Gastroesophageal sphincter (tissue), 4 donors: ENCODE results near the gene ZC3H12C. TPM values are rescaled to one million over a fixed set of nuclear protein-coding genes. Genes with fewer than 3 reads are reported as not detected.
A peak's percentile ranks its signal among the peaks of the same experiment; 100 is the strongest.

Experiments
- ATAC-seq: fragments of 150-250 bp; one replicate; pipeline ENCODE4 v1.9.1; 2016; ENCODE audit warnings: mild to moderate bottlenecking, moderate library complexity
- H3K27ac ChIP-seq, 4 donors: fragments of 200-600 bp; sonication (generic) in 3 of 4; 1 replicate in 3 of 4; 2 replicates in 1 of 4; pipeline ENCODE4 v1.5.1; 2016 to 2019
- H3K27me3 ChIP-seq: fragments of 200-600 bp; sonication (generic); one replicate; pipeline ENCODE4 v1.5.1; 2019
- H3K36me3 ChIP-seq, 2 donors: fragments of 200-600 bp; sonication (generic); one replicate each; pipeline ENCODE4 v1.5.1; 2019; ENCODE audit warnings: control low read depth in 1 of 2
- H3K4me1 ChIP-seq, 3 donors: fragments of 200-600 bp; sonication (generic); 1 replicate in 2 of 3; 2 replicates in 1 of 3; pipeline ENCODE4 v1.5.1; 2016 to 2019; ENCODE audit warnings: control low read depth in 2 of 3
- H3K4me3 ChIP-seq, 2 donors: fragments of 200-600 bp; sonication (generic); one replicate each; pipeline ENCODE4 v1.5.1; 2019; ENCODE audit warnings: mild to moderate bottlenecking in 1 of 2, moderate library complexity in 1 of 2
- H3K9me3 ChIP-seq, 3 donors: fragments of 200-600 bp; sonication (generic); one replicate each; pipeline ENCODE4 v1.5.1; 2017 to 2019; ENCODE audit warnings: control low read depth in 2 of 3
- EP300 ChIP-seq: sonication (generic); formaldehyde crosslinking; IDR thresholded peaks from one replicate; pipeline ENCODE4 v1.6.1; 2017; ENCODE audit warnings: antibody characterized with exemption, mild to moderate bottlenecking
- POLR2A ChIP-seq, 2 donors: fragments of 450-650 bp; IDR thresholded peaks; one replicate each; pipeline ENCODE4 v1.6.1; 2017; ENCODE audit warnings: antibody characterized with exemption in 2 of 2, mild to moderate bottlenecking in 2 of 2, moderate library complexity in 1 of 2
- POLR2AphosphoS5 ChIP-seq: sonication (generic); formaldehyde crosslinking; IDR thresholded peaks from one replicate; pipeline ENCODE4 v1.6.1; 2017; ENCODE audit warnings: antibody characterized with exemption
- WGBS, 2 donors: methylation state at CpG; one replicate each; pipeline ENCODE4 v1.1.5; 2018; ENCODE audit warnings: low coverage in 1 of 2; 5-methylcytosine and 5-hydroxymethylcytosine counted together
- total RNA-seq, 4 donors: library from RNA; depleted of rRNA; stranded (reverse); fragments of >200 nt; gene quantifications; one replicate each; pipeline ENCODE4 v1.1.0, GENCODE V29; 2016
- TF ChIP-seq, protein P1 (sequence below), 4 experiments: fragments of 200-600 bp in 2 of 4; fragments of 450-650 bp in 2 of 4; sonication (generic) in 1 of 4; IDR thresholded peaks; one replicate each; pipeline ENCODE4 v1.5.1; 2017 to 2019; ENCODE audit warnings: antibody characterized with exemption in 4 of 4, mild to moderate bottlenecking in 2 of 4, moderate library complexity in 2 of 4

ZC3H12C gene
- total RNA-seq, 4 donors from 2014 or later, result 22.1 to 30.9 (median 26.3) TPM

DNA sequence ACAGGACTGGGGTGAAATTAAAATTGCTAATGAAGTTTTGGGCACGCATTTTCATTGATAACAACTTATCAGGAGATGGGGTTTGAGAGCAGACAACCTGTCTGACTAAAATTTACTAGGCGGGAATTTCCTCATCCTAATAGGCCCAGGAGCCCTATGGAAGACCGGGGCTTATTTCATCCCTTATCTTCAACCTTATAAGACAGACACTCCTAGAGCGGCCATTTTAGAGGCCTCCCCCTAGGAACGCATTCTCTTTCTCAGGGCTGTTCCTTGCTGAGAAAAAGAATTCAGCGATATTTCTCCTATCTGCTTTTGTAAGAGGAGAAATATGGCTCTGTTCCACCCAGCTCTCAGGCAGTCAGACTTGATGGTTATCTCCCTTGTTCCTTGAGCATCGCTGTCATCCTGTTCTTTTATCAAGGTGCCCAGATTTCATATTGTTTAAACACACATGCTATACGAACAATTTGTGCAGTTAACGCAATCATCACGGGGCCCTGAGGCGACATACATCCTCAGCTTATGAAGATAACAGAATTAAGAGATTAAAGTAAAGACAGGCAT lies 39.3 kb upstream of the ZC3H12C start:
- Histone ChIP-seq H3K4me3 (no peak overlapping the region), H3K36me3 (no peaks in the 10 kb centered on the region), H3K9me3 (peaks cover 0 to 14% (median 0%) of the 10 kb centered on the region in 3 donors), H3K4me1 (no peaks in the 10 kb centered on the region), H3K27ac (no peak overlapping the region), H3K27me3 (no peaks in the 10 kb centered on the region)
- ATAC-seq, result no peak
- 88 to 94% methylated on average over 8 to 11 of the region's 11 CpGs for WGBS, 2 donors
- TF ChIP-seq POLR2AphosphoS5 (no peak), POLR2A (IDR thresholded peaks at IDR 0.05) (no peak), EP300 (no peak)
- TF ChIP-seq, protein P1, sequence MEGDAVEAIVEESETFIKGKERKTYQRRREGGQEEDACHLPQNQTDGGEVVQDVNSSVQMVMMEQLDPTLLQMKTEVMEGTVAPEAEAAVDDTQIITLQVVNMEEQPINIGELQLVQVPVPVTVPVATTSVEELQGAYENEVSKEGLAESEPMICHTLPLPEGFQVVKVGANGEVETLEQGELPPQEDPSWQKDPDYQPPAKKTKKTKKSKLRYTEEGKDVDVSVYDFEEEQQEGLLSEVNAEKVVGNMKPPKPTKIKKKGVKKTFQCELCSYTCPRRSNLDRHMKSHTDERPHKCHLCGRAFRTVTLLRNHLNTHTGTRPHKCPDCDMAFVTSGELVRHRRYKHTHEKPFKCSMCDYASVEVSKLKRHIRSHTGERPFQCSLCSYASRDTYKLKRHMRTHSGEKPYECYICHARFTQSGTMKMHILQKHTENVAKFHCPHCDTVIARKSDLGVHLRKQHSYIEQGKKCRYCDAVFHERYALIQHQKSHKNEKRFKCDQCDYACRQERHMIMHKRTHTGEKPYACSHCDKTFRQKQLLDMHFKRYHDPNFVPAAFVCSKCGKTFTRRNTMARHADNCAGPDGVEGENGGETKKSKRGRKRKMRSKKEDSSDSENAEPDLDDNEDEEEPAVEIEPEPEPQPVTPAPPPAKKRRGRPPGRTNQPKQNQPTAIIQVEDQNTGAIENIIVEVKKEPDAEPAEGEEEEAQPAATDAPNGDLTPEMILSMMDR (IDR thresholded peaks at IDR 0.05), result no peak

DNA sequence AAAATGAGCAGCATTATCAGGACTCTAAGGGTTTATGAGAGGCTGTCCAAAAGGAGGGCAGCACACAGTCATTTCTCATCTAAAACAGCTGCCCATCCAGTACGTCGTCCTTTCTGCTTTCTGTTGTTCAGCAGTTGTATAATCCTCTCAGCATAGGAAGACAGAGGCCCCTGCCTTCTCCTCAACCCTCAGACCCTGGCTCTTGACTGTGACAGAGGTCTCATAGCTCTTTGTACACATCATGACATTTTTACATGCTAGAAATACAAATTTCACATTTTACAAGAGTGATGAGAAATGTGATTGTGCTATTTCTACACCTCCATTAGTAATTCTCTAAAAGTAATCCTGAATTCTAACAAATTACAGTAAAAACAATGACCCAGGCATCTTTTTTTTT lies 36.2 kb upstream of the ZC3H12C start:
- ATAC-seq, result no peak

GRCh38 chr11:110059706-110060463 lies 33.3 kb upstream of the ZC3H12C start:
- Histone ChIP-seq H3K27ac (peak overlapping the region in 1 of 4 donors; percentile 29), H3K36me3 (no peaks in the 10 kb centered on the region), H3K4me1 (no peaks in the 10 kb centered on the region), H3K4me3 (no peak overlapping the region), H3K27me3 (no peaks in the 10 kb centered on the region), H3K9me3 (no peaks in the 10 kb centered on the region)
- ATAC-seq, result no peak
- WGBS, 2 donors, result 62 to 75% methylated on average over 2 of the region's 2 CpGs
- TF ChIP-seq EP300 (no peak), POLR2AphosphoS5 (no peak), POLR2A (IDR thresholded peaks at IDR 0.05) (no peak)
- TF ChIP-seq, protein P1 (IDR thresholded peaks at IDR 0.05), result no peak

More for the DNA sequence above, 36.2 kb upstream of the ZC3H12C start:
- TF ChIP-seq EP300 (no peak), POLR2AphosphoS5 (no peak), POLR2A (IDR thresholded peaks at IDR 0.05) (no peak)
- TF ChIP-seq, protein P1 (IDR thresholded peaks at IDR 0.05), result no peak
- Histone ChIP-seq H3K9me3 (peaks cover 0 to 14% (median 0%) of the 10 kb centered on the region in 3 donors), H3K4me1 (no peaks in the 10 kb centered on the region), H3K27ac (no peak overlapping the region), H3K4me3 (no peak overlapping the region), H3K27me3 (no peaks in the 10 kb centered on the region), H3K36me3 (no peaks in the 10 kb centered on the region)
- WGBS, 2 donors, result 60 to 68% methylated on average over 1 to 2 of the region's 2 CpGs

DNA sequence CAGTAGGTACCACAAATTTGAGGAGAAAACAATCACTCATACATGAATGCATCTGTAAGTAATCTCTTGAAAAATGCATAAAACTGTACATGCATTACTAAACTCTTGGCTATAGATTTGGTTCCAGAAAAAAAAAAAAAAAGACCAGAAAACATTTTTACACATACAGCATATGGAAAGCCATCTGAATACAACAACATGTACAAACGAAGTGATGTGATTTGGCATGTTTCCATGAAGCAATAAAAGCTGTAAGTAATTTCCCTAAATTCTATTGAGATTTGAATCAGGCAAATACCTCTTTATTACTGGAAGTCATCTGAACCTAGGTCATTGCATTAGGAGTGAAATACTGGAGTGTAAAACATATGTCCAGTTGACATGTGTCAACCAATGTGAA lies 31.9 kb upstream of the ZC3H12C start:
- Histone ChIP-seq H3K4me1 (no peaks in the 10 kb centered on the region), H3K4me3 (no peak overlapping the region), H3K36me3 (no peaks in the 10 kb centered on the region), H3K9me3 (no peaks in the 10 kb centered on the region), H3K27ac (no peak overlapping the region), H3K27me3 (no peaks in the 10 kb centered on the region)
- TF ChIP-seq, protein P1 (IDR thresholded peaks at IDR 0.05), result no peak
- TF ChIP-seq EP300 (no peak), POLR2AphosphoS5 (no peak), POLR2A (IDR thresholded peaks at IDR 0.05) (no peak)
- ATAC-seq, result no peak
- 53 to 78% methylated on average over 1 of the region's 1 CpG for WGBS, 2 donors

GRCh38 chr11:110062247-110062646 lies 30.9 kb upstream of the ZC3H12C start:
- no peak overlapping the region for H3K4me3 ChIP-seq
- H3K27me3 ChIP-seq, result no peaks in the 10 kb centered on the region
- H3K9me3 ChIP-seq, result no peaks in the 10 kb centered on the region
- no peak for ATAC-seq
- no peak overlapping the region for H3K27ac ChIP-seq
- H3K36me3 ChIP-seq, result no peaks in the 10 kb centered on the region
- no peaks in the 10 kb centered on the region for H3K4me1 ChIP-seq
- 87 to 100% methylated on average over 1 to 2 of the region's 3 CpGs for WGBS, 2 donors
- no peak for TF ChIP-seq POLR2AphosphoS5
- TF ChIP-seq, protein P1 (IDR thresholded peaks at IDR 0.05), result no peak
- no peak for TF ChIP-seq EP300
- no peak for TF ChIP-seq POLR2A (IDR thresholded peaks at IDR 0.05)
